GM21367 (cell line): ENCODE results near the gene IRX3.

Source experiments
- ATAC-seq: cut with Tn5 transposase; IDR thresholded peaks from one replicate; pipeline ENCODE4 v1.9.1; 2021; ENCODE audit not compliant: unreplicated experiment

The IRX3 gene

GRCh38 chr16:54240271-54241129 is 46.1 kb downstream of the IRX3 start:
- ATAC-seq, result no peak

GRCh38 chr16:54239456-54239855 is 47.1 kb downstream of the IRX3 start:
- ATAC-seq, result no peak

- no peak for ATAC-seq
These were observed 49.8 kb downstream of the IRX3 start for GRCh38 chr16:54236773-54237172.

DNA sequence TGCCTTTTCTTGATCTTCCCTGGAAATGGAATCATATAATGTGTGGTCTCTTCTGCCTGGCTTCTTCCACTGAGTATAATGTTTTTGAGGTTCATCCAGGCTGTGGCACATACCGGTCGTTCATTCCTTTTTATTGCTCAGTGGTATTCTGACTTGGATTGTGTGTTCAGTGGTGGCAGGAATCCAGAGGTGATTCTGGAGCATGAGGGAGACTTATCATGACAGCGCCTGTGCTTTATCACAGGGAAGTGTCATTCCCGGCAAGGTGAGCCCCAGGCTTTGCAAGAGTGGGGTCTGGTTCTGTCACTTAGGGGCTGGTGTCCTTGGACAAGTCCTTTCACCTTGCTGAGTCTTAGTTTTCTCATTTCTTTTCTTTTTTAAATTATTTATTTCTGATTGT is 53.0 kb downstream of the IRX3 start:
- no peak for ATAC-seq
